ENCODE results near the gene ARPC3. TPM values are rescaled to one million over a fixed set of nuclear protein-coding genes. Genes with fewer than 3 reads are reported as not detected.
"Not testable (repeated sequence)": the region's sequence is repeated elsewhere in the genome, so short reads cannot be mapped to it uniquely, and the experiment has no call there.

The ARPC3 gene
- total RNA-seq, 4 donors from 2014 or later = 163 to 290 (median 191) TPM

GRCh38 chr12:110426406-110426805 is 23.7 kb downstream of the ARPC3 start:
- H3K27ac ChIP-seq = no peak overlapping the region
- no peak for DNase-seq (ENCODE audit: low spot score in 2 of 2)
- peaks cover 3% of the 10 kb centered on the region for H3K4me1 ChIP-seq
- WGBS = 41% methylated on average over 3 of the region's 3 CpGs
- no peak for TF ChIP-seq POLR2AphosphoS5 (IDR thresholded peaks at IDR 0.05)
- TF ChIP-seq POLR2A (IDR thresholded peaks at IDR 0.05) = no peak
- TF ChIP-seq CTCF (IDR thresholded peaks at IDR 0.05) = no peak
- no peak overlapping the region for H3K4me3 ChIP-seq
- H3K27me3 ChIP-seq = no peaks in the 10 kb centered on the region
- H3K9me3 ChIP-seq = no peaks in the 10 kb centered on the region
- H3K36me3 ChIP-seq = no peaks in the 10 kb centered on the region

- no peaks in the 10 kb centered on the region for H3K36me3 ChIP-seq
- H3K9me3 ChIP-seq = no peaks in the 10 kb centered on the region
- TF ChIP-seq EP300 (IDR thresholded peaks at IDR 0.05) (no peak), POLR2A (IDR thresholded peaks at IDR 0.05) (no peak), CTCF (IDR thresholded peaks at IDR 0.05) (no peak), POLR2AphosphoS5 (IDR thresholded peaks at IDR 0.05) (no peak)
- no peaks in the 10 kb centered on the region for H3K4me1 ChIP-seq
- no peak overlapping the region for H3K4me3 ChIP-seq
- WGBS = 78% methylated on average over 3 of the region's 3 CpGs
- no peak overlapping the region for H3K27ac ChIP-seq
- no peaks in the 10 kb centered on the region for H3K27me3 ChIP-seq
- peak in 1 of 2 donors; percentile 2 for DNase-seq (ENCODE audit: low spot score in 2 of 2)
Observed at GRCh38 chr12:110424237-110424636, 25.9 kb downstream of the ARPC3 start.

GRCh38 chr12:110421701-110422100 is 28.4 kb downstream of the ARPC3 start:
- H3K4me1 ChIP-seq = no peaks in the 10 kb centered on the region
- no peak overlapping the region for H3K4me3 ChIP-seq
- WGBS = 76% methylated on average over 4 of the region's 4 CpGs
- peak in 1 of 2 donors; percentile 0 for DNase-seq (ENCODE audit: low spot score in 2 of 2)
- H3K27ac ChIP-seq = no peak overlapping the region
- H3K36me3 ChIP-seq = no peaks in the 10 kb centered on the region
- H3K27me3 ChIP-seq = no peaks in the 10 kb centered on the region
- TF ChIP-seq POLR2AphosphoS5 (IDR thresholded peaks at IDR 0.05) (no peak), POLR2A (IDR thresholded peaks at IDR 0.05) (no peak), CTCF (IDR thresholded peaks at IDR 0.05) (no peak), EP300 (IDR thresholded peaks at IDR 0.05) (no peak)
- no peaks in the 10 kb centered on the region for H3K9me3 ChIP-seq

GRCh38 chr12:110421159-110421661 is 28.9 kb downstream of the ARPC3 start:
- Histone ChIP-seq H3K27me3 (no peaks in the 10 kb centered on the region), H3K4me1 (no peaks in the 10 kb centered on the region), H3K4me3 (no peak overlapping the region), H3K9me3 (no peaks in the 10 kb centered on the region), H3K36me3 (no peaks in the 10 kb centered on the region), H3K27ac (no peak overlapping the region)
- WGBS = 92% methylated on average over 3 of the region's 3 CpGs
- no peak for TF ChIP-seq CTCF (IDR thresholded peaks at IDR 0.05)
- no peak for TF ChIP-seq POLR2A (IDR thresholded peaks at IDR 0.05)
- TF ChIP-seq EP300 (IDR thresholded peaks at IDR 0.05) = no peak
- TF ChIP-seq POLR2AphosphoS5 (IDR thresholded peaks at IDR 0.05) = no peak
- DNase-seq (ENCODE audit: low spot score in 2 of 2) = peak in 1 of 2 donors; percentile 4

GRCh38 chr12:110420644-110421043 is 29.5 kb downstream of the ARPC3 start:
- H3K4me3 ChIP-seq, H3K27me3 ChIP-seq, H3K27ac ChIP-seq, H3K9me3 ChIP-seq, H3K4me1 ChIP-seq, H3K36me3 ChIP-seq: not testable (repeated sequence)
- DNase-seq (ENCODE audit: low spot score in 2 of 2) = peak in 1 of 2 donors; percentile 3
- 82% methylated on average over 1 of the region's 1 CpG for WGBS

- H3K9me3 ChIP-seq; H3K36me3 ChIP-seq; H3K27ac ChIP-seq; DNase-seq (ENCODE audit: low spot score in 2 of 2); H3K27me3 ChIP-seq; H3K4me3 ChIP-seq; H3K4me1 ChIP-seq: not testable (repeated sequence)
- WGBS = 87% methylated on average over 3 of the region's 3 CpGs
Observed at GRCh38 chr12:110417113-110417512, 33.0 kb downstream of the ARPC3 start.

GRCh38 chr12:110410086-110410485 is 40.1 kb downstream of the ARPC3 start:
- H3K36me3 ChIP-seq; H3K27me3 ChIP-seq; H3K4me3 ChIP-seq; H3K9me3 ChIP-seq; H3K4me1 ChIP-seq; H3K27ac ChIP-seq; DNase-seq (ENCODE audit: low spot score in 2 of 2): not testable (repeated sequence)
- WGBS = 93% methylated on average over 6 of the region's 6 CpGs

- not testable (repeated sequence) for DNase-seq (ENCODE audit: low spot score in 2 of 2); H3K4me3 ChIP-seq; H3K36me3 ChIP-seq; H3K9me3 ChIP-seq; H3K27ac ChIP-seq; H3K27me3 ChIP-seq
- WGBS = 91% methylated on average over 16 of the region's 16 CpGs
- peaks cover 11% of the 10 kb centered on the region for H3K4me1 ChIP-seq
Observed at GRCh38 chr12:110405126-110405662, 44.9 kb downstream of the ARPC3 start.

Data from suprapubic skin (tissue), 4 donors.